ENCODE data around the gene CROCC2. TPM values are rescaled to one million over a fixed set of nuclear protein-coding genes. Genes with fewer than 3 reads are reported as not detected.

CROCC2 gene
- polyA plus RNA-seq, 1 donor (not counting 4 experiments of a cell fraction or from before 2014, with no cell fraction given): not detected

GRCh38 chr2:241011751-241012510 is 105.8 kb downstream of the CROCC2 start:
- no peak overlapping the region for H3K4me2 ChIP-seq (ENCODE audit: control insufficient read depth, extremely low read depth, insufficient read depth, low read depth, low read length)
- H2AFZ ChIP-seq (ENCODE audit: control insufficient read depth, low read length): no peak overlapping the region
- no peak for TF ChIP-seq EZH2 (IDR thresholded peaks at IDR 0.05; ENCODE audit: low read length)
- TF ChIP-seq, protein P1, sequence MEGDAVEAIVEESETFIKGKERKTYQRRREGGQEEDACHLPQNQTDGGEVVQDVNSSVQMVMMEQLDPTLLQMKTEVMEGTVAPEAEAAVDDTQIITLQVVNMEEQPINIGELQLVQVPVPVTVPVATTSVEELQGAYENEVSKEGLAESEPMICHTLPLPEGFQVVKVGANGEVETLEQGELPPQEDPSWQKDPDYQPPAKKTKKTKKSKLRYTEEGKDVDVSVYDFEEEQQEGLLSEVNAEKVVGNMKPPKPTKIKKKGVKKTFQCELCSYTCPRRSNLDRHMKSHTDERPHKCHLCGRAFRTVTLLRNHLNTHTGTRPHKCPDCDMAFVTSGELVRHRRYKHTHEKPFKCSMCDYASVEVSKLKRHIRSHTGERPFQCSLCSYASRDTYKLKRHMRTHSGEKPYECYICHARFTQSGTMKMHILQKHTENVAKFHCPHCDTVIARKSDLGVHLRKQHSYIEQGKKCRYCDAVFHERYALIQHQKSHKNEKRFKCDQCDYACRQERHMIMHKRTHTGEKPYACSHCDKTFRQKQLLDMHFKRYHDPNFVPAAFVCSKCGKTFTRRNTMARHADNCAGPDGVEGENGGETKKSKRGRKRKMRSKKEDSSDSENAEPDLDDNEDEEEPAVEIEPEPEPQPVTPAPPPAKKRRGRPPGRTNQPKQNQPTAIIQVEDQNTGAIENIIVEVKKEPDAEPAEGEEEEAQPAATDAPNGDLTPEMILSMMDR (optimal IDR thresholded peaks at IDR 0.05 in 1 of 3, IDR thresholded peaks at IDR 0.05 in 1 of 3, conservative IDR thresholded peaks at IDR 0.05 in 1 of 3; ENCODE audit: extremely low read depth in 1 of 3, insufficient read depth in 2 of 3, low read length in 3 of 3): no peak
- FAIRE-seq: no peak
- peaks cover 12% of the 10 kb centered on the region for H3K4me1 ChIP-seq (ENCODE audit: control insufficient read depth, extremely low read depth, insufficient read depth, low read length)
- H3K79me2 ChIP-seq (ENCODE audit: control insufficient read depth, insufficient read depth, low read length): no peaks in the 10 kb centered on the region
- peaks cover 16% of the 10 kb centered on the region for H3K27me3 ChIP-seq (ENCODE audit: control insufficient read depth, extremely low read depth, insufficient read depth, low read length)
- no peaks in the 10 kb centered on the region for H4K20me1 ChIP-seq (ENCODE audit: control insufficient read depth, extremely low read depth, insufficient read depth, low read length)
- H3K9me1 ChIP-seq (ENCODE audit: control insufficient read depth, extremely low read depth, insufficient read depth, low read length): no peaks in the 10 kb centered on the region
- no peaks in the 10 kb centered on the region for H3K9me3 ChIP-seq (ENCODE audit: control insufficient read depth, low read depth, low read length)
- H3K27ac ChIP-seq (ENCODE audit: control insufficient read depth, insufficient read depth, low read length): no peak overlapping the region
- H3K36me3 ChIP-seq (ENCODE audit: control insufficient read depth in 2 of 2, extremely low read depth in 1 of 2, insufficient read depth in 2 of 2, low read length in 2 of 2): no peaks in the 10 kb centered on the region
- H3K4me3 ChIP-seq (ENCODE audit: control insufficient read depth in 2 of 3, extremely low read depth in 1 of 3, insufficient read depth in 2 of 3, low read depth in 1 of 3, low read length in 3 of 3): no peak overlapping the region
- DNase-seq (ENCODE audit: low read depth, low spot score): no peak
- dilution Hi-C loops (cut with MboI; ENCODE audit: extremely low pct_ligation_motif_present, low sequenced_read_pairs): no loop called here
- H3K9ac ChIP-seq (ENCODE audit: control insufficient read depth, extremely low read depth, insufficient read depth, low read length): no peak overlapping the region

DNA sequence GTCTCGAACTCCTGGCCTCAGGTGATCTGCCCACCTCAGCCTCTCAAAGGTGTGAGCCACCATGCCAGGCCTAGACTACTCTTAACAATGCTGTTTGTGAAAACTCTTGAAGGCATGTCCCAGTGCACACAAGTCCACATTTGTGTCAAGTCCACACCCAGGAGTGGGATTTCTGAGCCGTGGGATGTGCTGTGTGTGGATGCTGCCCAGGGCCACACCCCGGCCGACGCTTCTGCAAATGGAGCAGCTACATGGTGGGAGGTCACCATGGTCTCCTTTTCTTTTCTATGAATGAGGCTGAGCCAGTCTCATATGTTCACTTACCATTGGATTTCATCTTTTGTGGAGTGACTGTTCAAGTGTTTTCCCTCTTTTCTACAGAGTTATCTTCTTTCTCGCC is 108.1 kb downstream of the CROCC2 start:
- Histone ChIP-seq H3K9me3 (ENCODE audit: control insufficient read depth, low read depth, low read length) (no peaks in the 10 kb centered on the region), H3K79me2 (ENCODE audit: control insufficient read depth, insufficient read depth, low read length) (no peaks in the 10 kb centered on the region), H3K36me3 (ENCODE audit: control insufficient read depth in 2 of 2, extremely low read depth in 1 of 2, insufficient read depth in 2 of 2, low read length in 2 of 2) (no peaks in the 10 kb centered on the region), H2AFZ (ENCODE audit: control insufficient read depth, low read length) (no peak overlapping the region), H4K20me1 (ENCODE audit: control insufficient read depth, extremely low read depth, insufficient read depth, low read length) (no peaks in the 10 kb centered on the region), H3K9me1 (ENCODE audit: control insufficient read depth, extremely low read depth, insufficient read depth, low read length) (no peaks in the 10 kb centered on the region), H3K27me3 (ENCODE audit: control insufficient read depth, extremely low read depth, insufficient read depth, low read length) (peaks cover 5% of the 10 kb centered on the region), H3K4me3 (ENCODE audit: control insufficient read depth in 2 of 3, extremely low read depth in 1 of 3, insufficient read depth in 2 of 3, low read depth in 1 of 3, low read length in 3 of 3) (no peak overlapping the region), H3K4me1 (ENCODE audit: control insufficient read depth, extremely low read depth, insufficient read depth, low read length) (peaks cover 12% of the 10 kb centered on the region), H3K9ac (ENCODE audit: control insufficient read depth, extremely low read depth, insufficient read depth, low read length) (no peak overlapping the region), H3K4me2 (ENCODE audit: control insufficient read depth, extremely low read depth, insufficient read depth, low read depth, low read length) (no peak overlapping the region), H3K27ac (ENCODE audit: control insufficient read depth, insufficient read depth, low read length) (no peak overlapping the region)
- FAIRE-seq: no peak
- TF ChIP-seq, protein P1 (optimal IDR thresholded peaks at IDR 0.05 in 1 of 3, IDR thresholded peaks at IDR 0.05 in 1 of 3, conservative IDR thresholded peaks at IDR 0.05 in 1 of 3; ENCODE audit: extremely low read depth in 1 of 3, insufficient read depth in 2 of 3, low read length in 3 of 3): no peak
- no peak for TF ChIP-seq EZH2 (IDR thresholded peaks at IDR 0.05; ENCODE audit: low read length)
- no peak for DNase-seq (ENCODE audit: low read depth, low spot score)
- dilution Hi-C loops (cut with MboI; ENCODE audit: extremely low pct_ligation_motif_present, low sequenced_read_pairs): no loop called here

Measured in keratinocyte (primary cell).